ENCODE measurements around the gene ADAP2.
"Not testable (repeated sequence)": the region's sequence is repeated elsewhere in the genome, so short reads cannot be mapped to it uniquely, and the experiment has no call there.

ADAP2 gene

DNA sequence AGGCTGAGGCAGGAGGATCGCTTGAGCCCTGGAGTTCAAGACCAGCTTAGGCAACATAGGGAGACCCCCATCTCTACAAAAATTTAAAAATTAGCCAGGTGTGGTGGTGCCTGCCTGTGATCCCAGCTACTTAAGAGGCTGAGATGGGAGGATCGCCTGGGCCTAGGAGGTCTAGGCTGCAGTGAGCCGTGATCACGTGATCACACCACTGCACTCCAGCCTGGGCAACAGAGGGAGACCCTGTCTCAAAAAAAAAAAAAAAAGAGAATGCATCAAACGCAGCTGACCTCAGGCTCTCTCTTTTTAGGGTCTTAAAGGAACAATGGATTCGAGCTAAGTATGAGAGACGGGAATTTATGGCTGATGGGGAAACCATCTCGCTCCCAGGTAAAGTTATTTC, 9.8 kb downstream of the ADAP2 start:
- not testable (repeated sequence) for DNase-seq

DNA sequence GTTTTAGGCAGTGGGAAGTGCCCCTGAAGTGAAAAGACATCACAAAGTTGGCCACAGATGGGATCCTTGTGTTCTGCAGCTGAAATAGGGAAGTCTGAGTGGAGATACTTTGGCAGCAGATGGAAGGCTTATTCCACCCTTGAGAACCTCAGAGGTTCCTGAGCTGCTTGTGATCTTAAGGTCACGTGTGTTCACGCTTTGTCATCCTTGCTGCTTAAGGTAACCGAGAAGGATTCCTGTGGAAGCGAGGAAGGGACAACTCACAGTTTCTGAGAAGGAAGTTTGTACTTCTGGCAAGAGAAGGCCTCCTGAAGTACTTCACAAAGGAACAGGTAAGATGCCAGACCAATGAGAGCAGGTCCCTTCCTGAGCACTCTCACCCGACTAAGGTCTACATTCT, 12.2 kb downstream of the ADAP2 start:
- DNase-seq: no peak

DNA sequence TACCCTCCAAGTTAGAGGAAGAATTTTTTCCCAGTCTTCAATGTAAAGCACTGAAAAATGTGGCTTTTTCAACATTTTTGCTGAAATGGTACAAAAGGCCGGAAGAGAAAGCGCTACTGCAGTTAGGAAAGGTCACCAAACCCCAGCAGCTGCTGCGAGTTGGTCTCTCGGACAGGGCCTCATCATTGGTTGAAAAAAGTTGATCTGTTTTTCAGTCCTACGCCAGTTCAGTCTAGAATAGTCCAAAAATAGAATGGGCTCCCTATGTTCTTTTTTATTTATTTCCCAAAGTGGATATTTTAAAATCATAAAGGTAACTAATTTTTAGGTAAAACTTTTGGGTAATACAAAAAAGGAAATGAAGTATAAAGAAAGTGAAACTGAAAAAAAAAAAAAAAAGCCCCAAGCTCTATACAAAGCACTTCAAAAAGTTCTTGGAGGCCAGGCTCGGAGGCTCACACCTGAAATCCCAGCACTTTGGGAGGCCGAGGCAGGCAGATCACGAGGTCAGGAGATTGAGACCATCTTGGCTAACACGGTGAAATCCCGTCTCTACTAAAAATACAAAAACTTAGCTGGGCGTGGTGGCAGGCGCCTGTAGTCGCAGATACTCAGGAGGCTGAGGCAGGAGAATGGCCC, 17.4 kb downstream of the ADAP2 start:
- DNase-seq: no peak

DNA sequence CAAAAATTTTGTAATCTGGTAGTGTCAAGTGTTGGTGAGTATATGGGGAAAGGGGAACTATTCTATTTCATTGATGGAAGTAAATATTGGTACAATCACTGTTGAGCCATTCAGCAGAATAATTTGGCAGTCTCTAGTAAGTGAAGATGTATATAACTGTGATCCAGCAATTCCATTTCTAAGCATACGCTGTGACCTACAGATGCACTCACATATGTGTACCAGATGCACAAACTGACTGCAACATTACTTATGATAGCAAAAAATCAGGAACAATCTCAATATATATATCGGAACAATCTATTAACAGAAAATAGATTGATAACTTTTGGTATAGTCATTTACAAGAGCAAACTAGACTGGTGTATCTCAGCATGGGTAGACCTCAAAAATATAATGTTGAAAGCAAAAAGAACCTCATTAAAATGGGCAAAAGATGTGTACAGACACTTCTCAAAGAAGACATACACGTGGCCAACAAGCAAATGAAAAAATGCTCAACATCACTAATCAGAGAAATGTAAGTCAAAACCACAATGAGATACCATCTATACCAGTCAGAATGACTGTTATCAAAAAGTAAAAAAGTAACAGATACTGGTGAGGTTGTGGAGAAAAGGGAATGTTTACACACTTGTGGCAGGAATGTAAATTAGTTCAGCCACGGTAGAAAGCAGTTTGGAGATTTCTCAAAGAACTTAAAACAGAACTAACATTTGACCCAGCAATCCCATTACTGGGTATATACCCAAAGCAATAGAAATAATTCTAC, 20.7 kb downstream of the ADAP2 start:
- no peak for DNase-seq

DNA sequence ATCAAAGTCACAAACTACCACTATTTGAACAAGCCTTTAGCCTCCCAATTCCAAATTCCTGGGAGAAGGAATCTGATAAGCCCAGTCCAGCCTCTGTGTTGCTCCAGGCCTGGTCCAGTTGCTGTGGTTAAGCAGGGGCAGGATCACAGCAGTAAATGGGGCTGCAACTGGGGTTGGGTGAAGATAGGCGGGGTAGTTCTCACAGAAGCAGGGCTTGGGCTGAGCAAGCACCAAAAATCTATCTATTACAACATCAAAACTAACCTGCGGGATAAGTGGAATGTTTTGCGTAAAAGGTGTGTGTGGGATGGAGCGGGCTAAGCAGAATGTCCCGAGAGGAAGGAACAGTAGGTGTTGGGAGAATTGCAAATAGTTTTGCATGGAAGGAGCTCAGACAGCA, 26.1 kb downstream of the ADAP2 start:
- DNase-seq: no peak

DNA sequence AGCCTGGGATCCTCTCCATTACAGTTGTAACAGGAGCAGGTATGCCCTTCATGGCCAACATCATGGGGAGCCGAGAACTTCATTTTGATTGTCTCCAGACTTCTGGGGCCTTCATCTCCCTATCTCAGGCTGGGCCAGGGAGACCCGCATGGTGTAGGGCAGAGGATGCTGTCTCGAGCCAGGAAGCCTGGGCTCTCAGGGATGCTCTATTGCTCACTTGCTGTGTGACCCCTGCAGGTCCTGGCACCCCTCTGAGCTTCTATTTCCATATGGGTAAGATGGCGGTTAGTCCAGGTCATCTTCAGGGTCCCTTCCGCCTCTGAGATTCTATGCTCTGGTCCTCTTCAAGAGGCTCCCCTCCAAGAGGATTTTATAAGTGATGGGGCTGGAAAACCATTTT, 28.4 kb downstream of the ADAP2 start:
- DNase-seq: no peak

DNA sequence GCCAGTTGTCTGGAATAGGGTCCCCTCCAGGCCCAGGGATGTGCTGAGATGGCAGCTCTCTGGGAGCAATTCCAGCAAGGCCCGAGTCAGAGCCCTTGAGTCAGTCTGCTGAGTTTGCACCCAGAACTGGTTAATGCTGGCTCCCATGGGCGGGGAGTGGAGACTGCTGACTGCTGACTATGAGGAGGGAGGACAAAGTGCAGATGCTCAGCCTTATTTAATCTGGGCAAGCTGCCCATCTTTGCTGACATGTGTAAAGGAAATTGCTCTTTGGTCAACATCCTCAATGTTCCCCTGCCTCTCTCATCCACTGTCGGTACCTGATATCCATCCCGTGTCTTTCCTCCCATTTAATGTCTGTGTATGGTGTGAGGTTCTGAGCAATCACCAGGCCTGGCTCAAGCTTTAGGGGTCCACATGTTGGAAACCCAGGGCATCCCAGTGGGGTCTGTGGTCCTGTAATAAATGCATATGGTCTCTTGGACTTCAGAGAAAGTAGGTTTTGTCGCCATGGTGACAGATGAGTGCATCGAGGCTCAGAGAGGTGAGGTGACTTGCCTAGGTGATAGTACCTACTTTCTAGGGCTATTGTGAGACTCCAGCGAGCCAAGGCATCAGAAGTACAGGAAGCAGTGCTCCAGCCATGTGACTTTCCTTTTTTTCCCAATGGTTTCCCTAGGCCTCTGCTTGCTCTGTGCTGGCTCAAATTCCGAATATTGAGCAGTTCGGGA, 29.1 kb downstream of the ADAP2 start:
- DNase-seq: no peak

DNA sequence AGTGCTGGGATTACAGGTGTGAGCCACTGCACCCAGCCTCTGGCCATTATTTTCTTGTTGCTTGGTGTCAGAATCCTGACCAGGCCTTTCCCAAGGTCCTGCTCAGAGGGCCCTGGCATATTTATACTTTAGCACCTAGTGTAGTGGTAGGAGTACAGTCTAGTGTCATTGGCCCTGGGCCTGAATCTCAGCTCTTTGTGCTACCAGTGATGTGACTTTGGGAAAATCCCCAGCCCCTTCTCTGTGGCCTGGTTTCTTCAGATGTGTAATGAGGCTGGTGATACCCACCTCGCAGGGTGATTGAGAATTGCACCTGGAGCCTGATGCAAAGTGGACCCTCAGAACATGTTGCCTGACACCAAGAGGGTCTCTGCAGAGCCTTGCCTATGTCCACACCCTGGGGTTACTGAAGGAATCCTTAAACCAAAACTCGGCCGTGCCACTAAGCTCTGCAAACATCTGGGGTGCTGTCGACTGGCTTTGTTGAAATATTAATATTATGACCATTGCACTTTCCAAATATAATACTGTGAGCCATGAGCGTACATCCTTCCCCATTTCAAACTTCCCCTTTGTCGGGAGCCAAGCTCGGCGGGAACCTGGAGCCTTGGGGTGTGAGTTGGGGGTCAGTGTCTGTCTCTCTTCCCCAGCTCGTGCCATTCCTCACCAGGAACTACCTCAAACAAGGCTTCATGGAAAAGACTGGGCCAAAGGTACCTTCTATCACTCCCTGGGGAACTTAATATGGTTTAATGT, 31.1 kb downstream of the ADAP2 start:
- no peak for DNase-seq

DNA sequence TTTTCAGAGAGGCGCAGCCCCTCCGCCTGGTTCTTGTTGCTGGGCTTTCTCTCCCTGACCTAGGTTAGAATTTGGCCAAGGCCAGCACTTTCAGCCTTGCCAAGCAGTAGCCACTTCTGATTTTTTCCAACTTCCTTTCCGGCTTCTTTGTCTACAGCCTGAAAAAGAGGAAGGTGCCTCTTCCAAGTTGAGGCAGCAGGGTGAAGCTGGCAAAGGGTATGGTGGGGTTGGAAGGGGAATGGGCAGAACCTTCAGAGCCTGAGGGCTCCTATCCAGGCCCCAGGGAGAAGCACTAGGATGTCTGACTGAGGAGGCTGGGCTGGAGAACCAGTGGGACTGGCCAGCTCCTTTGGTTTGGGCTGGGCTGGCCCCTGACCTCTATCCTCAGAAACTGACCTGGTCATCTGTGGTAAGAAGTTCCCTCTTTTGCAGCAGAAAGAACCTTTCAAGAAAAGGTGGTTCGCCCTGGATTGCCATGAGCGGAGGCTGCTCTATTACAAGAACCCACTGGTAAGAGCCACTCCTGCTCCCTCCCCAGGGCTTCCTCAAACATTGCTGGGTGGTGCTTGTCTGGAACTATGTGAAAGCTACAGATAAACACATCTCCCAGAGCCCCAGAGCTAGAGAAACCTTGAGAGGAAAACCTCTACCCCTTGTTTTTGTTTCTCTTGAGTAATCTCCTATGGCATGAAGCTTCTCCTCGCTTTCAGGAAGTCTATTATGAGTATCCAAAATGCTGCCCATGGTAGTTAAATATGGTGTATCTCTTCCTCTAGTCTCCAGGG, 32.5 kb downstream of the ADAP2 start:
- DNase-seq: no peak

DNA sequence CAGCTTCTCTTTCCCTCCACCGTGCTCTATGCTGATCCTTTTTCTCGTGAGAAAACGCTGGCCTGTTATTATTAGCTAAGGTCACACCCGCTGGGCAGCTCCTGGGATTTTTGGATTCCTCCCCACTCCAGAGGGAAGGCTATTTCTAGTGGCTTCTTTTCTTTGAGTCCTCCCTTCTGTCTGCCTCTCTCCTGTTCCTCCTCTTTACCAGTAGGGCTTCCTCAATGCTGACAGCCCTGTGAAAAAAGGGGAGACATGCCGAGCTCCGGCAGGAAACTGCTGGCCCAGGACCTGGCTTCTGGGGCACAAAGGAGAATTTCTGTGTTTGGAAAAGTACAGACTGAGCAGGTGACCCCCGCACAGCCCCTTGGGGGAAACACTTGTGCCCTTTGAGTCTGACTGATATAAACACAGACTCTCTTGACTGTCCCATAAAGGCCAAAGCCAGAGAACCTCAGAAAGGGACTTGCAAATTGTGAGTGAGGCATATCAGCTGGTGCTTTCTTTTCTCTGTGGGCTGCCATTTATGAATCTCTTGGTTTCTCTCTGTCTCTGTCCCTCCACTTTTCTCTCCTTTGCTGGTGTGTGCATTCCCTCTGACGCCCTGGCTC, 35.1 kb downstream of the ADAP2 start:
- no peak for DNase-seq

DNA sequence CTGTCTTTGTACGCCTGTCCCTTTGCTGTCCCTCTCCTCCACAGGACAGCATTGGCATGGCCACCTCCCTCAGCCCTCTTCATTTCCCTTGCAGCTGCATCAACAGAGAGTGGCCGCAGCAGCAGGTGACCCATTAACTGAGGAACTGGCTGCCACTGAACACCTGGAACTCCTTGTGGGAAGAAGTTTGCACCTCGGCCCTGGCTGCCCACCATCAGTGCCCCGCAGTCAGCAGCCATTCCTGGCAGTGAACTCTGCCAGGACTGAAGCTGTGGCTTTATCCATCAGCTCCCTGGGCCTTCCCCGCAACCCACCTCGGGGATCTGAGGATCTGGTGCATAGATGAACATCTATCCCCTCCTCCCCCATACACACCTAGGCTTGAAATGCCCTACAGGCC, 36.0 kb downstream of the ADAP2 start:
- no peak for DNase-seq

DNA sequence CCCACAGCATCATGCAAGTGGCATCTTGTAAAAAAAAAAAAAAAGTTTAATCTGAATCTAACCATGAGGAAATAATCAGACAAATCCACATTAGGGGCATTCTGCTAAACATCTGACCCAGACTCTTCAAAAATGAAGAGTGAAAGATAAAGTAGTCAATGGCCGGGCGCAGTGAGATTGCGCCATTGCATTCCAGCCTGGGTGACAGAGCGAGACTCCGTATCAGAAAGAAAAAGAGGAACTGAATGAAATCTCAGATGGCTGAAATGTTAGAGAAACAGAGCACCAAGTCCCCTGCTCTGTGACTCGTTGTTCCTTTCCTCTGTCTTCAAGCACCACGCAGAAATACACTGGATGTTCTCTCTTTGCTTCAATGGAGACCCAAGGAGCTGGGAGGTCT, 36.4 kb downstream of the ADAP2 start:
- DNase-seq: no peak

DNA sequence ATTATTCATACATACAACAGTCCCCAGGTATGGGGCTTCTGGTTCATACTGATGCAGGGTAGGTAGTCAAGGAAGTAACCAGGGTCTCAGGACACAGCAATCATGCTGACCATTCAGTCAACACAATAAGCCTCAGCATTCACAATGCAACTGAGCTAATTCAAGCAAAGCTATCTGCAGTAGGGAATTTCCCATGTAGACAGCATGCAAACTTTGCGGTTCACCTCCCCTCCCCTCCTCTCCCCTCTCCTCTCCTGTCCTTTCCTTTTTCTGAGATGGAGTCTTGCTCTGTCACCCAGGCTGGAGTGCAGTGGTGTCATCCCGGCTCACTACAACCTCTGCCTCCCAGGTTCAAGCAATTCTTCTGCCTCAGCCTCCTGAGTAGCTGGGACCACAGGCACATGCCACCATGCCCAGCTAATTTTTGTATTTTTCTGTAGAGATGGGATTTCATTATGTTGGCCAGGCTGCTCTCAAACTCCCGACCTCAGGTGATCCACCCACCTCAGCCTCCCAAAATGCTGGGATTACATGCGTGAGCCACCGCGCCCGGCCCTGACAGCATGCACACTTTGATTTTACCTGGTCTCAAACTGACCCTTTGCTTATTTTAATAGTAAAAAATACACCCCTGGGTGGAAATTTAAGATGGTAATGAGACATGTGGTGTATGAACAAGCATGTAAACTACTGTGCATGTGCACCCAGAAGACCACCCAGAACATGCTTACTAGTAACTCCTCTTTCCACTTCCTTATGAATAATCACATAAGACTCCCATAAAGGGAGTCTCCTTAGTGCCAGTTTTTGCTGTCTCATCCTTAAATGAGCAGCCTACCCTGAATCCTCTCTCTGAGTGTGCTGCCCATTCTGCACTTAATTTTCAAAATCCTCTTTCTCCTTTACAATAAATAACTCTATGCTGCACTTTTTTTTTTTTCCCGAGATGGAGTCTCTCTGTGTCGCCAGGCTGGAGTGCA, 39.8 kb downstream of the ADAP2 start:
- no peak for DNase-seq

DNA sequence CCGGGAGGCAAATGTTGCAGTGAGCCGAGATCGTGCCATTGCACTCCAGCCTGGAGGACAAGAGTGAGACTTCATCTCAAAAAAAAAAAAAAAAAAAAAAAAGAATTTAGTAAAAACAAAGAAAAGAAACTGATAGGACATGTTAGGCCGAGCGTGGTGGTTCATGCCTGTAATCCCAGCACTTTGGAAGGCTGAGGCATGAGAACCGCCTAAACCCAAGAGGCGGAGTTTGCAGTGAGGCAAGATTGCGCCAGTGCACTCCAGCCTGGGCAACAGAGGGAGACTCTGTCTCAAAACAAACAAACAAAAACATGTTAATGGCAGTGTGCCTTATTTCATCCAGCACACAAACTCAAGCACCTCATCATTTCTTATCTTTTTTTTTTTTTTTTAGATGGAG, 42.6 kb downstream of the ADAP2 start:
- DNase-seq: not testable (repeated sequence)

DNA sequence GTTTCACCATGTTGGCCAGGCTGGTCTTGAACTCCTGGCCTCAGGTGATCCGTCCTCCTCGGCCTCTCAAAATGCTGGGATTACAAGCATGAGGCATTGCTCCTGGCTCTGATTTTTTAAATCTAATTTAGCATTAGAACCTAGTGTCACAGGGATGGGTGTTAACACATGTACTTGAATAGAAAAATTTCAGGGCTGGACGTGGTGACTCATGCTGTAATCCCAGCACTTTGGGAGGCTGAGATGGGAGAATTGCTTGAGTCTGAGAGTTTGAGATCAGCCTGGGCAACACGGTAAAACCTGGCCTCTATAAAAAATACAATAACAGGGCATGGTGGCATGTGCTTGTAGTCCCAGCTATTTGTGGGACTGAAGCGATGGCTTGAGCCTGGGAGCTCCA, 43.1 kb downstream of the ADAP2 start:
- DNase-seq: no peak

DNA sequence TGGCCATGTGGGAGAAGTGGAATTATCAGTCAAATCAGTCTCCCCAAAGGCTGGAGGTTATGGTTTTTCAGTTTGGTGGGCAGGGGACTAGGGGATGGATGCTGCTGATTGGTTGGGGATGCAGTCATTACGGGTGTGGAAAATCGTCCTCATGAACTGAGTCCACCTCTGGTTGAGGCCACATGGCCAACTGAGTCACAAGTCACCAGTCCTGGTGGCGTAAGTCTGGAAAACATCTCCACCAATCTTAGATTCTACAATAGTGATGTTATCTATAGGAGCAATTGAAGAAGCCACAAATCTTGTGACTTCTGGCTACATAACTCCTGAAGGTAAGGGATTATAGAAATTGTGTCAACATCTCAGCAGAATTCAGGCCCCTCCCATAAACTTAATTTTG, 43.9 kb downstream of the ADAP2 start:
- DNase-seq: no peak

DNA sequence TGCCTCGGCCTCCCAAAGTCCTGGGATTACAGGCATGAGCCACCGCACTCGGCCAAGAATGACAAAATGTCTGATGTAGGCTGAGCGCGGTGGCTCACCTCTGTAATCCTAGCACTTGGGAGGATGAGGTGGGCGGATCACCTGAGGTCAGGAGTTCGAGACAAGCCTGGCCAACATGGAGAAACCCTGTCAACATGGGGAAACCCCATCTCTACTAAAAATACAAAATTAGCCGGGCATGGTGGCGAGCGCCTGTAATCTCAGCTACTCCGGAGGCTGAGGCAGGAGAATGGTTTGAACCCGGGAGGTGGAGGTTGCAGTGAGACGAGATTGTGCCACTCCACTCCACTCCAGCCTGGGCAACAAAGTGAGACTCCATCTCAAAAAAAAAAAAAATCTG, 46.2 kb downstream of the ADAP2 start:
- not testable (repeated sequence) for DNase-seq

DNA sequence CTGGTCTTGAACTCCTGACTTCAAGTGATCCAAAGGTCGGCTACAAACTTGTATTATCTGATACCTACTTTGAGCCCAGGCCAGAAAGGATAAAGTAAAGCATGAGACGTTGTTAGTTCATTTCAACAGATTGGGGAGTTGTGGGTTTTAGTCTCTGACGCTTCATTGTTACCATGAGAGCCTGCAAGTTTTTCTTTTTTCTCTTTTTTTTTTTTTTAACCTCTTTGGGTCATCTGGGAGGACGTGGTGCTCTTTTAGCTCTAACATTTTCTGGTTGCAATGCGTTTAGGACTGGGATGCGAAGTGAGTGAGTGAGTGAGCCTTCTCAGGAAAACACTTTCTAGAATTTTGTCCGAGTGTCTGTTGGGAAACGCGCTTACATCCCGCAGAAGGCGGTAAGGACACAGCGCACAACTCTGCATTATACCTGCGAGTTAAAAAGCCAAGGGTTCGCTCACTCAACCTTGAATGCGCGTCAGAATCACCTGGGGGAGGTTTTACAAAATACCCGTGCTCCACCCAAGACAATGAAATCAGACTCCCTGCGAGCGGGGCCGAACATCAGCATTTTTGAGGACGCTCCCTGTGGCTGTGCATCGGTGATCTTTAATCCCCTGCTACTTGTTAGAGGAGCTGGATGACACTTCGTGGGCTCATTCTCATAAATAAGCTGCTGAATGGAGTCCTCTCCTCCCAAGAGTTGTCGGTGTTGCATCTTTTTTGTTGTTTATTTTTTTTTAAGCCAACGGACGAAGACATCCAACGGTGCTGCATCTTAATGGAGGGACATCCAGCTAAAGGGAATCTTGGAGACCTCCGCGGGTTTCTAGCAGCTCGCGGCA, 48.5 kb downstream of the ADAP2 start:
- DNase-seq: no peak

DNA sequence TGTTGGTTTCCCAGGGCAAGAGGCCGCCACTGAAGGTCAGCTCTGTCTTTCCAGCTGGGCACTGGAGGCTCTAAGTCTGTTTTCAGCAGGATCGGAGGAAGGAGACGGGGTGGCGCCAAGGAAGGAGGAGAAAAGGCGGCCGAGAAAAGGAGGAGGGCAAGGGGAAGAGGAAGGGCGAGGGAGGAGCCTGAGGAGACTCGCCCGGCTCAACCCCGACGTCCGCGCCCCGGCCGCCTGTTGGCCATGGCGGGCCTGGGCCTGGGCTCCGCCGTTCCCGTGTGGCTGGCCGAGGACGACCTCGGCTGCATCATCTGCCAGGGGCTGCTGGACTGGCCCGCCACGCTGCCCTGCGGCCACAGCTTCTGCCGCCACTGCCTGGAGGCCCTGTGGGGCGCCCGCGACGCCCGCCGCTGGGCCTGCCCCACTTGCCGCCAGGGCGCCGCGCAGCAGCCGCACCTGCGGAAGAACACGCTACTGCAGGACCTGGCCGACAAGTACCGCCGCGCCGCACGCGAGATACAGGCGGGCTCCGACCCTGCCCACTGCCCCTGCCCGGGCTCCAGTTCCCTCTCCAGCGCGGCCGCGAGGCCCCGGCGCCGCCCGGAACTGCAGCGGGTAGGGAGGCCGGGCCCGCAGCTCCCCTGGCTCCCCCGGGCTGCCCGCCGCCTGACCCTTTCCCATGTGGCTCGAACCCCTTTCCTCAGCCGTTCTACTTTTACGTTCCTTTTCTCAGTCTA, 49.3 kb downstream of the ADAP2 start, which contains the start of gene RNF135:
Gene RNF135, plus strand, starts transcription at position 209 of the 737 bp plus-strand sequence. Its CDS starts 35 bp downstream, at position 244.
- peak; percentile 41 for DNase-seq

Data from activated CD4-positive, alpha-beta T cell treated with anti-CD3 and anti-CD28 coated beads for 1 hour (primary cell).